HEK293 (cell line): Measurements from ENCODE around the gene ITSN2.
"Not testable (repeated sequence)": the region's sequence is repeated elsewhere in the genome, so short reads cannot be mapped to it uniquely, and the experiment has no call there.

Experiments used
- CTCF ChIA-PET: fragments of 350-600 bp; formaldehyde crosslinking; extraction: SDS; loops from one replicate; lab custom pipeline; 2021; ENCODE audit warnings: antibody characterized with exemption; lab: Yijun Ruan, JAX
- POLR2A ChIA-PET: fragments of 300-600 bp; formaldehyde crosslinking; extraction: SDS; loops from one replicate; lab custom pipeline; 2020; ENCODE audit warnings: antibody characterized with exemption, inconsistent platforms; lab: Yijun Ruan, JAX
- H3K27ac ChIP-seq: fragments of 200-500 bp; sonication (Bioruptor generic); 2 replicates; pipeline ENCODE4 v1.5.1; 2014; ENCODE audit warnings: low read depth, low read length, control low read depth, inconsistent platforms; ENCODE audit errors: extremely low read depth
- H3K36me3 ChIP-seq, 2 experiments: fragments of 200-500 bp in 1 of 2; sonication (Bioruptor generic) in 1 of 2; 1 replicate in 1 of 2; 2 replicates in 1 of 2; pipeline ENCODE4 v1.5.1; 2014 to 2017; ENCODE audit warnings: inconsistent platforms in 2 of 2, low read length in 2 of 2; ENCODE audit not compliant: control insufficient read depth in 2 of 2, insufficient read depth in 1 of 2
- H3K4me1 ChIP-seq: fragments of 200-500 bp; sonication (Bioruptor generic); 2 replicates; pipeline ENCODE4 v1.5.1; 2014; ENCODE audit warnings: mild to moderate bottlenecking, low read length, inconsistent platforms; ENCODE audit not compliant: control insufficient read depth, insufficient read depth
- H3K4me3 ChIP-seq: 2 replicates; pipeline ENCODE4 v1.5.1; 2011; ENCODE audit warnings: low read depth, mild to moderate bottlenecking, control low read depth, low read length, moderate library complexity
- H3K9me3 ChIP-seq: fragments of 200-500 bp; sonication (Bioruptor generic); 2 replicates; pipeline ENCODE4 v1.5.1; 2014; ENCODE audit warnings: low read depth, low read length, inconsistent platforms; ENCODE audit not compliant: control insufficient read depth, insufficient read depth
- BCL11B ChIP-seq: fragments of 450-650 bp; formaldehyde crosslinking; IDR thresholded peaks from 2 replicates; pipeline ENCODE4 v1.5.1; 2016; ENCODE audit warnings: low read depth, missing biosample characterization, missing genetic modification characterization
- GFI1B ChIP-seq: fragments of 450-650 bp; formaldehyde crosslinking; IDR thresholded peaks from 2 replicates; pipeline ENCODE4 v1.5.1; 2016; ENCODE audit warnings: missing biosample characterization, missing genetic modification characterization
- KLF1 ChIP-seq: fragments of 450-650 bp; formaldehyde crosslinking; IDR thresholded peaks from 2 replicates; pipeline ENCODE4 v1.5.1; 2016; ENCODE audit warnings: missing biosample characterization, missing genetic modification characterization
- KLF9 ChIP-seq: fragments of 450-650 bp; formaldehyde crosslinking; IDR thresholded peaks from 2 replicates; pipeline ENCODE4 v1.5.1; 2016; ENCODE audit warnings: missing biosample characterization, missing genetic modification characterization, low read depth
- MYNN ChIP-seq: fragments of 450-650 bp; formaldehyde crosslinking; IDR thresholded peaks from 2 replicates; pipeline ENCODE4 v1.5.1; 2016; ENCODE audit warnings: missing biosample characterization, missing genetic modification characterization, borderline replicate concordance
- RBAK ChIP-seq: fragments of 450-650 bp; formaldehyde crosslinking; IDR thresholded peaks from 2 replicates; pipeline ENCODE4 v1.5.1; 2016; ENCODE audit warnings: missing biosample characterization, missing genetic modification characterization
- SCRT2 ChIP-seq: fragments of 450-650 bp; formaldehyde crosslinking; IDR thresholded peaks from 2 replicates; pipeline ENCODE4 v1.5.1; 2016; ENCODE audit warnings: missing biosample characterization, missing genetic modification characterization
- SETDB1 ChIP-seq: IDR thresholded peaks from one replicate; pipeline ENCODE4 v1.6.1; 2017; ENCODE audit warnings: mild to moderate bottlenecking, low read length, moderate library complexity, mixed read lengths; ENCODE audit not compliant: insufficient read length
- ZBTB10 ChIP-seq: fragments of 450-650 bp; formaldehyde crosslinking; IDR thresholded peaks from 2 replicates; pipeline ENCODE4 v1.5.1; 2016; ENCODE audit warnings: missing biosample characterization, missing genetic modification characterization
- ZBTB20 ChIP-seq: fragments of 450-650 bp; formaldehyde crosslinking; IDR thresholded peaks from 2 replicates; pipeline ENCODE4 v1.5.1; 2016; ENCODE audit warnings: missing biosample characterization, missing genetic modification characterization
- ZFP41 ChIP-seq: fragments of 450-650 bp; formaldehyde crosslinking; IDR thresholded peaks from 2 replicates; pipeline ENCODE4 v1.5.1; 2016; ENCODE audit warnings: missing biosample characterization, missing genetic modification characterization, borderline replicate concordance
- ZNF121 ChIP-seq: fragments of 450-650 bp; formaldehyde crosslinking; IDR thresholded peaks from 2 replicates; pipeline ENCODE4 v1.5.1; 2016; ENCODE audit warnings: missing biosample characterization, missing genetic modification characterization
- ZNF23 ChIP-seq: fragments of 450-650 bp; formaldehyde crosslinking; IDR thresholded peaks from 2 replicates; pipeline ENCODE4 v1.5.1; 2016; ENCODE audit warnings: missing biosample characterization, missing genetic modification characterization, borderline replicate concordance
- ZNF239 ChIP-seq: fragments of 450-650 bp; formaldehyde crosslinking; IDR thresholded peaks from 2 replicates; pipeline ENCODE4 v1.5.1; 2016; ENCODE audit warnings: missing biosample characterization, missing genetic modification characterization
- ZNF488 ChIP-seq: fragments of 450-650 bp; formaldehyde crosslinking; IDR thresholded peaks from 2 replicates; pipeline ENCODE4 v1.5.1; 2016; ENCODE audit warnings: missing biosample characterization, missing genetic modification characterization
- ZNF501 ChIP-seq: fragments of 450-650 bp; formaldehyde crosslinking; IDR thresholded peaks from 2 replicates; pipeline ENCODE4 v1.5.1; 2016; ENCODE audit warnings: missing biosample characterization, missing genetic modification characterization
- ZNF518A ChIP-seq: fragments of 450-650 bp; formaldehyde crosslinking; conservative IDR thresholded peaks from 2 replicates; pipeline ENCODE4 v1.5.1; 2016; ENCODE audit warnings: low read depth, missing biosample characterization, missing genetic modification characterization
- ZNF549 ChIP-seq: fragments of 450-650 bp; IDR thresholded peaks from 2 replicates; pipeline ENCODE4 v1.5.1; 2018; ENCODE audit warnings: missing biosample characterization, missing genetic modification characterization, mild to moderate bottlenecking, inconsistent platforms, moderate library complexity
- ZNF629 ChIP-seq: fragments of 450-650 bp; formaldehyde crosslinking; IDR thresholded peaks from 2 replicates; pipeline ENCODE4 v1.5.1; 2017; ENCODE audit warnings: missing biosample characterization, missing genetic modification characterization
- ZNF677 ChIP-seq: fragments of 450-650 bp; IDR thresholded peaks from 2 replicates; pipeline ENCODE4 v1.5.0; 2018; ENCODE audit warnings: missing biosample characterization, mild to moderate bottlenecking, missing genetic modification characterization, moderate library complexity
- ZNF776 ChIP-seq: fragments of 450-650 bp; formaldehyde crosslinking; IDR thresholded peaks from 2 replicates; pipeline ENCODE4 v1.5.0; 2017; ENCODE audit warnings: missing biosample characterization, missing genetic modification characterization, borderline replicate concordance

ITSN2 gene

DNA sequence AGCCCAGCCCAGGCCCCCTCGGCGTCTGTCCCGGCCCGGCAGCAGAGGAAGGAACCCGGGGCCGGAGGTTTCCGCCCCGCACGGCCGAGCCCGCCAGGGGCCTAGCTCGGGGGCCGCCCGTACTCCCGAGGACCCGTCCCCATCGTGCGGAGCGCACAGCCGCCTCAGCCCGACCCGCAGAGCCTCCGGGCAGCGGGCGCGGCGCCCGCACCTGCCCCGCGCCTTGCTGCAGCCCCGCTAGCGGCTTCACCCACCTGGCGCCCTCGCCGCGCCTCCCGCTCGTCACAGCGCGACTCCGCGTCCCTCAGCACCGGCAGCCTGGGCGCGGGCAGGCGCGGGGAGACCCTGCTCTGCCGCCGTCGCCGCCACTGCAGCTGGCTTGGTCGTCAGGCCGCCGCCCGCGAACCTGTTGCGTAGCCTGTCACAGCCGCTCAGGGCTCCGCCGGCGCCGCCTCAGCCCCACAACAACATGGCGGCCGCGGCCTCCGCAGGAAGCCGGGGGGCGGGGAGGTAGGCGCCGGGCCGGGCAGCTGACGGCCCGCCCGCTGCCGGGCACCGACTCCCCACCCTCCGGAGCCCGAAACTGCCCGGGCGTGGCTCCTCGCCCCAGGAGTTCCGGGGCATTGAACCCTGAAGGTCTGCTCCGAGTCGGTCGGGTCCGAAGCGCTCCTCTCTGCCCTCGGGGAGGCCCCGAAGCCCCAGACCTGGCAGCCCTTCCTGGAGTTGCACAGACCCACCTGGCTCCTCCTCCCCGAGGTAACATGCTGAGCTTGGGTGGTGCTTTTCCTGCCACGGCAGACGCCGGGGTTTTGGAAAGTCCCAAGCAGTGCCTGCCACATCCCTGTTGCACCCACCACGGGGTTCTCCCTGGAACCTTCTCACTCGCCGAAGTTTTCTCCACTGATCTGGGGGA lies at the start of gene ITSN2 (continued):
- TF ChIP-seq KLF9 = peak; percentile 65

DNA sequence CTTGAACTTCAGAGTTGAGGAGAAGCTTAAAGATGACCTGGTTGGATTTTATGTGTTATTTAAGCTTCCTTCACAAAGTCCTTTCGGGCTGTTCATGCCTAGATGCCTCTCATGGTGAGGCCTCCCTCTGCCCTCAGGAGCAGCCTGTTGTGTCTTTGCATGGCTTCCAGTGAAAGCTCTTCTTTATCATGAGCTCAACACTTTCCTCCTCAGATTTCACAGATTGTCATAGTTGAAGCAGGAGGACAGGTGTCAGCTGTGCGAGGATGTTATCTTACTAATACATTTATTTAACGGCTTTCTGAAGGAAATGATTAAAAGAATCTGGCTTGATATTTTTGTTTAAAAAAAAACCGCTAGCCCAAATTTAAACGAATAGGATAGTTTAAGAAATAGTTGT lies 48.8 kb upstream of the ITSN2 start:
- ChIA-PET CTCF (interaction anchor here (0.6 to 3.4 kb wide), 33 partner anchors 8 to 1112 kb away, joined by 3 to 38 read pairs (median 4); no protein-coding TSS in a partner anchor), POLR2A (interaction anchor here (0.9 kb wide), 1 partner anchor 20 kb away, joined by 3 read pairs; no protein-coding TSS in a partner anchor)
- H3K36me3 ChIP-seq = no peaks in the 10 kb centered on the region
- H3K4me3 ChIP-seq = no peak overlapping the region
- no peaks in the 10 kb centered on the region for H3K4me1 ChIP-seq
- no peak overlapping the region for H3K27ac ChIP-seq
- H3K9me3 ChIP-seq = no peaks in the 10 kb centered on the region
- TF ChIP-seq BCL11B (no peak), ZNF629 (no peak), GFI1B (no peak), SETDB1 (no peak), ZNF121 (tag by site-specific recombination) (no peak), ZNF518A (no peak), ZNF776 (tag by site-specific recombination) (no peak), ZNF239 (tag by site-specific recombination) (no peak), SCRT2 (tag by site-specific recombination) (no peak), ZNF677 (no peak)

DNA sequence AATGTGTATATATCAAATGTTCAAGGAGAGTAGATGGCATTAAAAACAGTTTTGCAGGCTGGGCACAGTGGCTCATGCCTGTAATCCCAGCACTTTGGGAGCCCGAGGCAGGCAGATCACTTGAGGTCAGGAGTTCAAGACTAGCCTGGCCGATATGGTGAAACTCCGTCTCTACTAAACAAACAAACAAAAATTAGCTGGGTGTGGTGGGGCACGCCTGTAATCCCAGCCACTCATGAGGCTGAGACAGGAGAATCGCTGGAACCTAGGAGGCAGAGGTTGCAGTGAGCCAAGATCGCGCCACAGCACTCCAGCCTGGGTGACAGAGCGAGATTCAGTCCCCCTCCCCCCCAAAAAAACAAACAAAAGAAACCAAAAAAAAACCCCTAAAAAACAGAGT lies 48.4 kb upstream of the ITSN2 start:
- not testable (repeated sequence) for H3K9me3 ChIP-seq, H3K4me1 ChIP-seq, H3K4me3 ChIP-seq, H3K27ac ChIP-seq, H3K36me3 ChIP-seq
- CTCF ChIA-PET = interaction anchor here (0.7 to 3.4 kb wide), 13 partner anchors 9 to 567 kb away, joined by 3 to 38 read pairs (median 6); no protein-coding TSS in a partner anchor
- TF ChIP-seq KLF1 (tag by site-specific recombination) = peak; percentile 71
- TF ChIP-seq, all 188 proteins: peak for 1; not testable (repeated sequence) for 187
- POLR2A ChIA-PET = interaction anchor here (0.6 to 0.9 kb wide), 2 partner anchors 19 to 720 kb away, joined by 3 read pairs; no protein-coding TSS in a partner anchor

- H3K4me3 ChIP-seq = no peak overlapping the region
- CTCF ChIA-PET = interaction anchor here (1.1 kb wide), 1 partner anchor 423 kb away, joined by 3 read pairs; no protein-coding TSS in a partner anchor
- POLR2A ChIA-PET = no interaction called here
- H3K4me1 ChIP-seq = no peaks in the 10 kb centered on the region
- H3K36me3 ChIP-seq = no peaks in the 10 kb centered on the region
- no peaks in the 10 kb centered on the region for H3K9me3 ChIP-seq
- no peak overlapping the region for H3K27ac ChIP-seq
- no peak for TF ChIP-seq ZNF23
- TF ChIP-seq ZBTB20 (tag by site-specific recombination) = no peak
- TF ChIP-seq ZNF629 = no peak
- no peak for TF ChIP-seq RBAK (tag by site-specific recombination)
- no peak for TF ChIP-seq ZNF549 (tag by site-specific recombination)
- no peak for TF ChIP-seq MYNN (tag by site-specific recombination)
- no peak for TF ChIP-seq ZNF501 (tag by site-specific recombination)
- no peak for TF ChIP-seq ZNF488 (tag by site-specific recombination)
- no peak for TF ChIP-seq ZFP41 (tag by site-specific recombination)
- TF ChIP-seq ZBTB10 (tag by site-specific recombination) = no peak
Observed at GRCh38 chr2:24404491-24404921, 44.2 kb upstream of the ITSN2 start.
